ENCODE data around the gene GNG7. TPM values are rescaled to one million over a fixed set of nuclear protein-coding genes. Genes with fewer than 3 reads are reported as not detected.
"Not testable (repeated sequence)": the region's sequence is repeated elsewhere in the genome, so short reads cannot be mapped to it uniquely, and the experiment has no call there.

GNG7 gene
- total and polyA plus RNA-seq, 4 donors, result 0.75 to 6.0 (median 2.1) TPM

DNA sequence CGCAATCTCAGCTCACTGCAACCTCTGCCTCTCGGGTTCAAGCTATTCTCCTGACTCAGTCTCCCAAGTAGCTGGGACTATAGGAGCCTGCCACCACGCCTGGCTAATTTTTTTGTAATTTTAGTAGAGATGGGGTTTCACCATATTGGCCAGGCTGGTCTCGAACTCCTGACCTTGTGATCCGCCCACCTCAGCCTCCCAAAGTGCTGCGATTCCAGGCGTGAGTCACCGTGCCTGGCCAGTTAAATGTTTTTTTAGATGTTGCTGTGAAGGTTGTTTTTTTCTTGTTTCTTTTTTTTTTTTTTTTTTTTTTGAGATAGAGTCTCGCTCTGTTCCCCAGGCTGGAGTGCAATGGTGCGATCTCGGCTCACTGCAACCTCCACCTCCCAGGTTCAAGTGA is 183.6 kb downstream of the GNG7 start:
- H3K4me3 ChIP-seq (ENCODE audit: low read length in 2 of 2); ATAC-seq (ENCODE audit: low FRiP score): not testable (repeated sequence)
- 87% methylated on average over 10 to 11 of the region's 11 CpGs for WGBS, 2 donors

DNA sequence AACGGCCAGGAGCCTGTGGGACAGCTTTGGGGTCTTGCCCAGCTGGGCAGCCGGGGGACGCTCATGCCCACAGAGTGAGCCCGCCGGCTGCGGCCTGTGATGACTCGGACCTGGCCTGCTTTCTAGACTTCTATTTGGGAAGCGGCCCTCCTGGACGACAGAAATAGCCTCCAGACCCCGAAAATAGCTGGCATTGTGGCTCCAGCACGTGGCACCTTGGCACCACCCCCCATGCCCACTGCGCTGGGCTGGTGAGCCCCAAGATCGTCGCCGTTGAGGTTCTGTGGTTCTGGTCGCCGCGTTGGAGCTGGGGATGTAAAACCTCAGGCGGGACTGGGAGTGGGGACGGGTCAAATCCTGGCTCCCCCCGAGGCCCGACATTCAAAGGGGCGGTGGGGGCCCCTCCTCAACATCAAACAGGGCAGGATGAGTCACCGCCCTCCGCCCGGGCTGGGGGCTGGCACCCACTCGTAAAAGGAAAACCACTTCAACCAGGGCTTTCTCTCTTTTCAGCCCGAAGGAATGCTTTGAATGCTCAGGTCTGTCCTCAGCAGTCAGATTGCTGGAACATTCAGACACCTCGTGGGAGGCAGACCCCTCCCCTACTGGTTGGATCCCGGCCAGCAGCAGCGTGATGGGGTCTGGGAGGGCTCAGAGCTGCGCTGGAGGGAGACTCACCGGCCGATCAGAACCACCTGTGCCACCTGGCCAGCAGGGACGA is 184.5 kb downstream of the GNG7 start:
- Histone ChIP-seq H3K27me3 (ENCODE audit: control insufficient read depth in 1 of 2, insufficient read depth in 2 of 2, low read length in 1 of 2) (no peaks in the 10 kb centered on the region), H3K4me1 (ENCODE audit: control insufficient read depth in 1 of 2, insufficient read depth in 2 of 2, low read length in 2 of 2) (no peaks in the 10 kb centered on the region), H3K4me3 (ENCODE audit: low read length in 2 of 2) (no peak overlapping the region), H3K27ac (ENCODE audit: low read depth in 1 of 2, low read length in 2 of 2) (no peak overlapping the region), H3K9me3 (ENCODE audit: control insufficient read depth, low read length) (no peaks in the 10 kb centered on the region), H3K36me3 (ENCODE audit: control insufficient read depth in 1 of 2, insufficient read depth in 2 of 2, low read length in 1 of 2) (no peaks in the 10 kb centered on the region)
- ATAC-seq (ENCODE audit: low FRiP score) (no peak), DNase-seq (no peak)
- 25 to 27% methylated on average over 34 to 35 of the region's 35 CpGs for WGBS, 2 donors
- intact Hi-C loops (cut with DNase I), result no loop called here

More for the DNA sequence above, 183.6 kb downstream of the GNG7 start:
- H3K27me3 ChIP-seq (ENCODE audit: control insufficient read depth in 1 of 2, insufficient read depth in 2 of 2, low read length in 1 of 2); H3K36me3 ChIP-seq (ENCODE audit: control insufficient read depth in 1 of 2, insufficient read depth in 2 of 2, low read length in 1 of 2); intact Hi-C loops (cut with DNase I); DNase-seq; H3K4me1 ChIP-seq (ENCODE audit: control insufficient read depth in 1 of 2, insufficient read depth in 2 of 2, low read length in 2 of 2); H3K27ac ChIP-seq (ENCODE audit: low read depth in 1 of 2, low read length in 2 of 2); H3K9me3 ChIP-seq (ENCODE audit: control insufficient read depth, low read length): not testable (repeated sequence)

DNA sequence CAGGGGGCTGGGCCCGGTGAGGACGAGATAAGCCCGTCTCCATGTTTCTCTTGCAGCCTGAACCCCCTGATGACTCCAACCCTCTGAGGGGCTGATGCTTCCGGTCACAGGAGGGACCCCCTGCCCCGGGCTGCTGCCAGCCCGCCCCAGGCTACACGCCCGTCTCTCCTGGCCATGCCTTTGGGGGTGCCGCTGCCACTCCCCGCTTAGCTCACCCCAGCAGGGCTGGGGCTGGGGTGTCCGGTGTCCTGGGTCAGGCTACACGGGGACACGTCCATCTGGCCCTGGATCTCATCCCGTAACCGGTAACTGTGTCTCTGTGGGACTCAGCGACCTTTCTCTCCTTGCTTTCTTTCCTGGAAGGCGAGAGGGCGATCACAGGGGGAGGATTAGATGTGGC is 185.8 kb downstream of the GNG7 start:
- no peaks in the 10 kb centered on the region for H3K9me3 ChIP-seq (ENCODE audit: control insufficient read depth, low read length)
- H3K4me1 ChIP-seq (ENCODE audit: control insufficient read depth in 1 of 2, insufficient read depth in 2 of 2, low read length in 2 of 2), result no peaks in the 10 kb centered on the region
- DNase-seq, result no peak
- intact Hi-C loops (cut with DNase I), result no loop called here
- WGBS, 2 donors, result 91 to 95% methylated on average over 18 of the region's 18 CpGs
- H3K27ac ChIP-seq (ENCODE audit: low read depth in 1 of 2, low read length in 2 of 2), result no peak overlapping the region
- H3K36me3 ChIP-seq (ENCODE audit: control insufficient read depth in 1 of 2, insufficient read depth in 2 of 2, low read length in 1 of 2), result no peaks in the 10 kb centered on the region
- H3K27me3 ChIP-seq (ENCODE audit: control insufficient read depth in 1 of 2, insufficient read depth in 2 of 2, low read length in 1 of 2), result no peaks in the 10 kb centered on the region
- H3K4me3 ChIP-seq (ENCODE audit: low read length in 2 of 2), result no peak overlapping the region
- ATAC-seq (ENCODE audit: low FRiP score), result no peak

DNA sequence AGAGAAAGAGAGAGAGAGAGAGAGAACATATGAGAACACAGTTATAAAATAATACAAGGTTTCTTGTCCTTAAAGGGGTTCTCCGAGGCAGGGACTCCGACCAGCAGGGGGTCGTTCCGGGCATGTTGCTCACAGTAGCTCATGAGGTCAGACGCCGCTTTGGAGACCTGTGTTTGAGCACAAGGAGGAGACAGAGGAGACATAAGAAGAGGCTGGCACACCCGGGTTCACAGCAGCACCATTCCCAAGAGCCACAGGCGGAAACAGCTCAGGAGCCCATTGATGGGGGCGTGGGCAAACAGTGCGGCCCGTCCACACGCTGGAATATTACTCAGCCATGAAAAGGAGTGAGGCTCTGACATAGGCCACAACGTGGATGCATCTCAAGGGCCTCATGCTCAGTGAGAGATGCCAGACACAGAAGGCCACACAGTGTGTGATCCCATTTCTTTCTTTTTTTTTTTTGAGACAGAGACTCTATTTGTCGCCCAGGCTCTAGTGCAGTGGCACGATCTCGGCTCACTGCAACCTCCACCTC is 187.4 kb downstream of the GNG7 start:
- intact Hi-C loops (cut with DNase I), result no loop called here
- H3K9me3 ChIP-seq (ENCODE audit: control insufficient read depth, low read length), result no peaks in the 10 kb centered on the region
- H3K36me3 ChIP-seq (ENCODE audit: control insufficient read depth in 1 of 2, insufficient read depth in 2 of 2, low read length in 1 of 2), result no peaks in the 10 kb centered on the region
- no peak for DNase-seq
- no peak for ATAC-seq (ENCODE audit: low FRiP score)
- H3K4me3 ChIP-seq (ENCODE audit: low read length in 2 of 2), result no peak overlapping the region
- no peak overlapping the region for H3K27ac ChIP-seq (ENCODE audit: low read depth in 1 of 2, low read length in 2 of 2)
- no peaks in the 10 kb centered on the region for H3K27me3 ChIP-seq (ENCODE audit: control insufficient read depth in 1 of 2, insufficient read depth in 2 of 2, low read length in 1 of 2)
- WGBS, 2 donors, result 94% methylated on average over 16 of the region's 16 CpGs
- H3K4me1 ChIP-seq (ENCODE audit: control insufficient read depth in 1 of 2, insufficient read depth in 2 of 2, low read length in 2 of 2), result no peaks in the 10 kb centered on the region

DNA sequence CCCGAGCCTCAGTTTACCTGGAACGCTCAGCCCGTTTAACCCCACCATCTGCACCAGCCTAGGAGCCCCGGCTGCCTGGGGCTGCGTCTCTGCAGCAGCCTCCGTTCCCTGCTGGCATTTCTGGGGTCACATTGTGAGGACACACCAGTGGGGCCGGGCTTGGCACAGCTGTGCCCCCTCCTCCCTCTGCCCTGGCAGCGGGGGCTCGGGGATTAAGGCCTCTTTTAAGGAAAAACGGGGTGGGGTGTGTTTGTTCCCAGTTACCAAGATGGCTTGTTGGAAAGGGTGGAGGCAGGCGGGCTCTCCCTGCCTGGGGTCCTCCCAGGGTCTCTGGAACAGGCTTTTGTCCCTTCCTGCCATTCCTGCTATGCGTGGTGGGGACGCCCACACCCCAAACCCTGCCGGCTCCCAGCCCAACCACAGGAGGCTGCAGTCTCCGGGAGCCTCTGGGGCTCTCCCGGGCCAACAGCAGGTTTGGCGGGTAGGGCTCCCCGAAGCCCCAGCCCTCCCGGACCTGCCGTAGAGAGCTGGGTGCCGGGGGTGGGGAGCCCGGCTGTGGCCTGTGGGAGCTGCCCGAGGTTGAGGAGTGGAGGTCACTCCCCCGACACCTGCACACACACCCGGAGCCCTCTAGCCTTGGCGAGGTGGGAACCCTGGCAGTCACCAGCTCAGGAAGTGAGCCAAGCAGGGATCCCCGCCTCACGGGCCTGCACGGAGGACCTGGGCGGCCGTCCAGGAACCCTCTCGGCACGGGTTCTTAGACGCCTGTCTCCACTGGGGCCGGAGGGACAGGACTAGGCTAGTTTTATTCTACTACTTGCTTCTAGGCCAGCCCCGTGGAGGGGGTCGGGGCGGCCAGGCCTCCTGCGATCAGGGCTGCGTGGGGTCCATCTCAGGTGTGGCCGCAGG is 189.7 kb downstream of the GNG7 start:
- DNase-seq, result no peak
- 36 to 40% methylated on average over 41 of the region's 41 CpGs for WGBS, 2 donors
- Histone ChIP-seq H3K4me1 (ENCODE audit: control insufficient read depth in 1 of 2, insufficient read depth in 2 of 2, low read length in 2 of 2) (no peaks in the 10 kb centered on the region), H3K36me3 (ENCODE audit: control insufficient read depth in 1 of 2, insufficient read depth in 2 of 2, low read length in 1 of 2) (no peaks in the 10 kb centered on the region), H3K27me3 (ENCODE audit: control insufficient read depth in 1 of 2, insufficient read depth in 2 of 2, low read length in 1 of 2) (no peaks in the 10 kb centered on the region), H3K9me3 (ENCODE audit: control insufficient read depth, low read length) (no peaks in the 10 kb centered on the region), H3K4me3 (ENCODE audit: low read length in 2 of 2) (no peak overlapping the region), H3K27ac (ENCODE audit: low read depth in 1 of 2, low read length in 2 of 2) (no peak overlapping the region)
- peak; percentile 58 for ATAC-seq (ENCODE audit: low FRiP score)
- intact Hi-C loops (cut with DNase I), result no loop called here

DNA sequence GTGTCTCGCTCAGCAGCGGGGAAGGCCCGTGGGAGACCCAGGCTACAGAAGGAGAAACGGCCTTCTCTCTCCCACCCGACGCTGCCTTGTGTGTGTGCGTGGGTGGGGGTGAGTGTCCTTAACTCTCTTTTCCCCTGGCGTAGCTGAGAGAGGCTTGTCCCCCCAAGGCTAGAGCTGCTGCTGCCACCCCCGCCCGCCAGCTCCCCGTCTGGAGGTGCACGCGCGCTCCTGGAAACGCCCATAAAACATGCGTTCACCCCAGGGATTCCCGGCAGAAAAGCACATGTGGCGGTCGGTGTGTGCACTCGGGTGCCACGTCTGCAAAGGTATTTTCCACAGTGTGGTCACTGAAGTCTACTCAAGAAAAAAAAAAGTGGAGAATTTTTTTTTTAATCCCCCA is 190.5 kb downstream of the GNG7 start:
- 91 to 94% methylated on average over 20 to 21 of the region's 21 CpGs for WGBS, 2 donors
- Histone ChIP-seq H3K4me3 (ENCODE audit: low read length in 2 of 2) (no peak overlapping the region), H3K9me3 (ENCODE audit: control insufficient read depth, low read length) (no peaks in the 10 kb centered on the region), H3K27ac (ENCODE audit: low read depth in 1 of 2, low read length in 2 of 2) (no peak overlapping the region), H3K36me3 (ENCODE audit: control insufficient read depth in 1 of 2, insufficient read depth in 2 of 2, low read length in 1 of 2) (no peaks in the 10 kb centered on the region), H3K27me3 (ENCODE audit: control insufficient read depth in 1 of 2, insufficient read depth in 2 of 2, low read length in 1 of 2) (no peaks in the 10 kb centered on the region), H3K4me1 (ENCODE audit: control insufficient read depth in 1 of 2, insufficient read depth in 2 of 2, low read length in 2 of 2) (no peaks in the 10 kb centered on the region)
- DNase-seq (no peak), ATAC-seq (ENCODE audit: low FRiP score) (no peak)
- intact Hi-C loops (cut with DNase I), result no loop called here

DNA sequence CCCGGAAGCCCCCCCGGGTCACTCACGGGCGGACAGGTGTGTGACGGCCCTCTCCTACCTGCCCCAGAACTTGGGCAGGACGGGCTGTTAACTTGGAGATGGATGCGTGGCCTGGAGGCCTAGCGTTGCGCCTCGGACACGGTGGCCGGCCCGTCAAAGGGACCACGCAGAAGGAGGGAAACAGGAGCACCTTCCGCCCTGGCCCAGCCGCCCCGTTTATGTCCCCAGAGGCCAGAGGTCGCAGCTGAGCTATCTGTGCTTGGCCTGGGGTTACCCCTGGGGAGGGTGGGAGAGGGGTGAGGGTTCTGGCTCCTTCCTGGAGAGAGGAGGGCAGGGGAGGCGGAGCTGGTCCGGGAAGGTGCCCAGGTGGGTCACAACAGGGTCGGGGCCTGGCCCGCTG is 190.9 kb downstream of the GNG7 start:
- no peaks in the 10 kb centered on the region for H3K36me3 ChIP-seq (ENCODE audit: control insufficient read depth in 1 of 2, insufficient read depth in 2 of 2, low read length in 1 of 2)
- no peaks in the 10 kb centered on the region for H3K4me1 ChIP-seq (ENCODE audit: control insufficient read depth in 1 of 2, insufficient read depth in 2 of 2, low read length in 2 of 2)
- 94 to 98% methylated on average over 21 to 22 of the region's 22 CpGs for WGBS, 2 donors
- H3K27ac ChIP-seq (ENCODE audit: low read depth in 1 of 2, low read length in 2 of 2), result no peak overlapping the region
- H3K9me3 ChIP-seq (ENCODE audit: control insufficient read depth, low read length), result no peaks in the 10 kb centered on the region
- H3K27me3 ChIP-seq (ENCODE audit: control insufficient read depth in 1 of 2, insufficient read depth in 2 of 2, low read length in 1 of 2), result no peaks in the 10 kb centered on the region
- intact Hi-C loops (cut with DNase I), result no loop called here
- DNase-seq (no peak), ATAC-seq (ENCODE audit: low FRiP score) (no peak)
- H3K4me3 ChIP-seq (ENCODE audit: low read length in 2 of 2), result no peak overlapping the region

DNA sequence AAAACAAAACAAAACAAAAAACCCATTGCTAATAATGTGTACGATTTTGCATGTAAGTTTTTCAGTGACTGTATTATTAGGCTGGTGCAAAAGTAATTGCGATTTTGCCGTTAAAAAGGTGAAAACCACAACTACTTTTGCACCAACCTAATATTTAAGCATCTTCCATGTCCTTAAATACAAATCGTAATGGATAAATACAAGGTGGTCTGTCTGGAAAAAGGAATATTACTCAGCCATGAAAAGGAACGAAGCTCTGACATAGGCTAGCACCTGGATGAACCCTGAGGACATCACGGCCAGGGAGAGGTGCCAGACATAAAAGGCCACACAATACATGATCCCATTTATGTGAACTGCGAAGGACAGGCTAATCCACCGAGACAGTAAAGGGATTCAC is 193.4 kb downstream of the GNG7 start:
- 95 to 96% methylated on average over 8 of the region's 8 CpGs for WGBS, 2 donors
- intact Hi-C loops (cut with DNase I), result no loop called here
- ATAC-seq (ENCODE audit: low FRiP score) (no peak), DNase-seq (no peak)
- no peaks in the 10 kb centered on the region for H3K9me3 ChIP-seq (ENCODE audit: control insufficient read depth, low read length)
- no peak overlapping the region for H3K27ac ChIP-seq (ENCODE audit: low read depth in 1 of 2, low read length in 2 of 2)
- no peaks in the 10 kb centered on the region for H3K36me3 ChIP-seq (ENCODE audit: control insufficient read depth in 1 of 2, insufficient read depth in 2 of 2, low read length in 1 of 2)
- no peaks in the 10 kb centered on the region for H3K4me1 ChIP-seq (ENCODE audit: control insufficient read depth in 1 of 2, insufficient read depth in 2 of 2, low read length in 2 of 2)
- no peaks in the 10 kb centered on the region for H3K27me3 ChIP-seq (ENCODE audit: control insufficient read depth in 1 of 2, insufficient read depth in 2 of 2, low read length in 1 of 2)
- no peak overlapping the region for H3K4me3 ChIP-seq (ENCODE audit: low read length in 2 of 2)

Data from aorta (tissue), 5 donors.